NT2/D1 (cell line): ENCODE data around the gene COMT.

Source experiments
- YY1 ChIP-seq: IDR thresholded peaks from 2 replicates; pipeline ENCODE4 v1.6.1; 2011; ENCODE audit not compliant: insufficient read length, insufficient read depth
- ZNF274 ChIP-seq: IDR thresholded peaks from 2 replicates; pipeline ENCODE4 v1.6.1; 2011; ENCODE audit warnings: mild to moderate bottlenecking, low read depth, low read length

GRCh38 chr22:19927696-19928095, 13.9 kb upstream of the COMT start:
- TF ChIP-seq YY1 (no peak), ZNF274 (no peak)
